Retinal pigment epithelial cell (primary cell): ENCODE measurements around the gene MGAT5B.
A peak's percentile ranks its signal among the peaks of the same experiment; 100 is the strongest.

Experiments
- DNase-seq: peaks from one replicate; pipeline ENCODE4 v3.0.0-alpha.2; 2010; ENCODE audit warnings: low read depth
- H3K4me3 ChIP-seq: 2 replicates; pipeline ENCODE4 v1.5.1; 2011; ENCODE audit warnings: mild to moderate bottlenecking, low read length, control low read depth, moderate library complexity
- CTCF ChIP-seq: conservative IDR thresholded peaks from 2 replicates; pipeline ENCODE4 v1.5.1; 2011; ENCODE audit warnings: low read depth, low read length, control low read depth, inconsistent platforms

MGAT5B gene

GRCh38 chr17:76940738-76941350 lies 72.6 kb downstream of the MGAT5B start:
- TF ChIP-seq CTCF = peak; percentile 40
- no peak overlapping the region for H3K4me3 ChIP-seq
- DNase-seq = no peak

GRCh38 chr17:76943202-76943601 lies 75.0 kb downstream of the MGAT5B start:
- TF ChIP-seq CTCF = no peak
- no peak for DNase-seq
- no peak overlapping the region for H3K4me3 ChIP-seq

GRCh38 chr17:76943781-76944213 lies 75.6 kb downstream of the MGAT5B start:
- no peak for DNase-seq
- no peak for TF ChIP-seq CTCF
- no peak overlapping the region for H3K4me3 ChIP-seq

- no peak for TF ChIP-seq CTCF
- H3K4me3 ChIP-seq = no peak overlapping the region
- DNase-seq = no peak
Measured at GRCh38 chr17:76944477-76944876, 76.3 kb downstream of the MGAT5B start.

- DNase-seq = no peak
- no peak for TF ChIP-seq CTCF
- H3K4me3 ChIP-seq = no peak overlapping the region
Measured at GRCh38 chr17:76946111-76946771, 78.0 kb downstream of the MGAT5B start.

- DNase-seq = no peak
- no peak overlapping the region for H3K4me3 ChIP-seq
- TF ChIP-seq CTCF = no peak
Measured at GRCh38 chr17:76946772-76947135, 78.5 kb downstream of the MGAT5B start.

GRCh38 chr17:76947309-76947708 lies 79.1 kb downstream of the MGAT5B start:
- H3K4me3 ChIP-seq = no peak overlapping the region
- DNase-seq = no peak
- TF ChIP-seq CTCF = no peak
